HepG2 (cell line): Measurements from ENCODE around the gene ANP32A. TPM values are rescaled to one million over a fixed set of nuclear protein-coding genes. Genes with fewer than 3 reads are reported as not detected.

Source experiments
- AGO2 ChIP-seq: fragments of 200-400 bp; formaldehyde crosslinking; optimal IDR thresholded peaks from 2 replicates; pipeline ENCODE3; 2017; ENCODE audit warnings: mild to moderate bottlenecking, low read depth, low read length, moderate library complexity
- ELF4 ChIP-seq: sonication (generic); formaldehyde crosslinking; IDR thresholded peaks from 2 replicates; pipeline ENCODE4 v1.5.0; 2020; ENCODE audit warnings: missing genetic modification reagents, mild to moderate bottlenecking, moderate library complexity, borderline replicate concordance
- IKZF1 ChIP-seq: fragments of 450-650 bp; IDR thresholded peaks from 2 replicates; pipeline ENCODE4 v1.7.1; 2016
- KLF13 ChIP-seq: sonication (generic); formaldehyde crosslinking; IDR thresholded peaks from 2 replicates; pipeline ENCODE4 v1.4.0; 2020; ENCODE audit warnings: mild to moderate bottlenecking, missing genetic modification reagents
- KMT2A ChIP-seq: sonication (generic); formaldehyde crosslinking; IDR thresholded peaks from 2 replicates; pipeline ENCODE4 v1.4.0; 2020; ENCODE audit warnings: missing genetic modification reagents
- NFRKB ChIP-seq: fragments of 450-650 bp; IDR thresholded peaks from 2 replicates; pipeline ENCODE4 v1.6.1; 2017
- POLR2G ChIP-seq: fragments of 200-400 bp; formaldehyde crosslinking; IDR thresholded peaks from 2 replicates; pipeline ENCODE4 v1.6.1; 2018; ENCODE audit warnings: mild to moderate bottlenecking, low read depth, low read length, moderate library complexity
- PTBP1 ChIP-seq: fragments of 200-400 bp; formaldehyde crosslinking; IDR thresholded peaks from 2 replicates; pipeline ENCODE4 v1.6.1; 2018; ENCODE audit warnings: low read length, low read depth; ENCODE audit not compliant: poor library complexity, severe bottlenecking
- RAD51 ChIP-seq: fragments of 450-650 bp; IDR thresholded peaks from 2 replicates; pipeline ENCODE4 v1.6.1; 2016; ENCODE audit warnings: borderline replicate concordance
- RBM39 ChIP-seq: fragments of 200-400 bp; formaldehyde crosslinking; IDR thresholded peaks from one replicate; pipeline ENCODE4 v1.6.1; 2018; ENCODE audit warnings: antibody characterized with exemption, mild to moderate bottlenecking, low read depth, low read length; ENCODE audit not compliant: poor library complexity, severe bottlenecking
- SNRNP70 ChIP-seq: fragments of 200-400 bp; formaldehyde crosslinking; IDR thresholded peaks from 2 replicates; pipeline ENCODE4 v1.6.1; 2017; ENCODE audit warnings: mild to moderate bottlenecking, low read depth, low read length, moderate library complexity
- SPEN ChIP-seq: sonication (generic); formaldehyde crosslinking; IDR thresholded peaks from 2 replicates; pipeline ENCODE4 v1.5.1; 2020; ENCODE audit warnings: low read depth, mild to moderate bottlenecking, missing genetic modification reagents
- SRSF9 ChIP-seq: fragments of 200-400 bp; formaldehyde crosslinking; IDR thresholded peaks from 2 replicates; pipeline ENCODE4 v1.6.1; 2018; ENCODE audit warnings: borderline replicate concordance, mild to moderate bottlenecking, low read depth, low read length; ENCODE audit not compliant: insufficient read depth, poor library complexity, severe bottlenecking
- ZMAT3 ChIP-seq: sonication (generic); formaldehyde crosslinking; conservative IDR thresholded peaks from 2 replicates; pipeline ENCODE4 v1.7.0; 2021; ENCODE audit warnings: missing genetic modification reagents
- ZNF180 ChIP-seq: sonication (generic); formaldehyde crosslinking; IDR thresholded peaks from 2 replicates; pipeline ENCODE4 v1.4.0; 2020; ENCODE audit warnings: low read depth, missing genetic modification reagents, borderline replicate concordance
- ZNF292 ChIP-seq: sonication (generic); formaldehyde crosslinking; IDR thresholded peaks from 2 replicates; pipeline ENCODE4 v1.8.1; 2022; ENCODE audit warnings: mild to moderate bottlenecking, low read depth, missing genetic modification reagents, borderline replicate concordance
- ZNF354B ChIP-seq: sonication (generic); formaldehyde crosslinking; IDR thresholded peaks from 2 replicates; pipeline ENCODE4 v1.8.0; 2022; ENCODE audit warnings: mild to moderate bottlenecking, missing genetic modification reagents
- ZNF484 ChIP-seq: sonication (generic); formaldehyde crosslinking; IDR thresholded peaks from 2 replicates; pipeline ENCODE4 v1.5.1; 2020; ENCODE audit warnings: mild to moderate bottlenecking, low read depth, missing genetic modification reagents, borderline replicate concordance
- ZNF564 ChIP-seq: sonication (generic); formaldehyde crosslinking; IDR thresholded peaks from 2 replicates; pipeline ENCODE4 v1.8.1; 2023; ENCODE audit warnings: mild to moderate bottlenecking, missing genetic modification reagents
- ZNF614 ChIP-seq: IDR thresholded peaks from 2 replicates; pipeline ENCODE4 v1.6.1; 2018; ENCODE audit warnings: missing biosample characterization, missing genetic modification reagents, inconsistent platforms, borderline replicate concordance
- ZNF883 ChIP-seq: sonication (generic); formaldehyde crosslinking; IDR thresholded peaks from 2 replicates; pipeline ENCODE4 v1.5.1; 2020; ENCODE audit warnings: mild to moderate bottlenecking, missing genetic modification reagents; ENCODE audit errors: not compliant biosample characterization
- ZZZ3 ChIP-seq: sonication (generic); formaldehyde crosslinking; IDR thresholded peaks from 2 replicates; pipeline ENCODE4 v1.4.0; 2020; ENCODE audit warnings: missing genetic modification reagents, mild to moderate bottlenecking, borderline replicate concordance
- polyA plus RNA-seq, 8 experiments: library from polyadenylated mRNA; depleted of rRNA in 3 of 8; stranded (reverse) in 7 of 8; unstranded in 1 of 8; fragments of >200 nt; fragmentation: Illumina TruSeq in 4 of 8; extraction: Trizol in 4 of 8; gene quantifications; 2 replicates each; pipeline versions ENCODE4 v1.2.1 to v1.2.3, GENCODE V29; 2011 to 2016; ENCODE audit warnings: low read depth in 4 of 8, missing spikeins in 1 of 8, mixed read lengths in 1 of 8; ENCODE audit not compliant: insufficient read depth in 1 of 8
- total RNA-seq, 5 experiments: library from RNA; depleted of rRNA; stranded (reverse); fragments of >200 nt; fragmentation: Illumina TruSeq; extraction: Trizol; gene quantifications; 2 replicates each; pipeline ENCODE4 v1.2.3, GENCODE V29; 2016; ENCODE audit warnings: low read depth in 1 of 5
- TF ChIP-seq, protein P1 (sequence below): sonication (generic); formaldehyde crosslinking; IDR thresholded peaks from 2 replicates; pipeline ENCODE4 v1.5.0; 2020; ENCODE audit warnings: missing genetic modification reagents
- TF ChIP-seq, protein P2 (sequence below): sonication (generic); formaldehyde crosslinking; IDR thresholded peaks from 2 replicates; pipeline ENCODE4 v1.5.0; 2020; ENCODE audit warnings: missing genetic modification reagents
- TF ChIP-seq, protein P3 (sequence below): sonication (generic); formaldehyde crosslinking; conservative IDR thresholded peaks from 2 replicates; pipeline ENCODE4 v1.5.0; 2020; ENCODE audit warnings: missing genetic modification reagents

The ANP32A gene
- total and polyA plus RNA-seq, 2 of the 13 experiments (the other 11 are each of a cell fraction or from before 2014, with no cell fraction given): 60.6 to 206 TPM

DNA sequence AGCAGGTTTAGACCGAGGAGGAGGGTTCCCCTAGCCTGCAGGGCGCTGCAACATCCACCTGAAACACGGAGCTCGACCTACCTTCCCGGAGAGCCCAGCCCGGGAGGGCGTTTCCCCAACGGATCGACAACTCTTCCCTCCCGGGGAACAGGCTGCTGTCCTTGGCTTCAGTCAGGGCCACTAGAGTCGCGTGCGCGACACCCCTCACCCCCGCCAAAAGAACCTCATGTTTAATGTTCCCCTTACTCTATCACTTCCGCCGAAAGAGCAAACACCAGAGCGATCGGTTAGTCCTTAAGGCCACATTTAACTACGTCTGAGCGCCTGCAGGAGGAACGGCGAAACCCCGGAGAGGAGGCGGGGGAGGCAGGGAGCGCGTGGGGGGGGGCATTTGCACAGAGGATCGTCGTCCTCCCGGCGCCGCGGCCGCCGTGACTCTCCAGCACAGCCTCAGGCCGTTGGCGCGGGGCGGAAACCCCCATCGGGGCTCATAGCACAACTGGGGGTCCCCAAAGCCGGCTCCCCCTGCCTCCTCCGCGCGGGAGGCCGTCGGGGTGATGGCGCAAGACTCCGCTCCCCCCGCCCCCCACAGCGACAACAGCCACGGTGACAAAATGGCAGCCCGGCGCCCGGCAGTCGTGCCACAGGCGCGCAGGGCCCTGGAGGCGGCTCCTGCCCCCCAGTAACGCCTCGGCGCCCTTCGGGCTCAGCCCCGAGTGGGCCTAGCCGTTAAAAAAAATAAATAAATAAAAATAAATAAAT, 3.2 kb downstream of the ANP32A start (continued):
- no peak for TF ChIP-seq ZNF292 (CRISPR knock-in tag)
- TF ChIP-seq NFRKB: no peak
- no peak for TF ChIP-seq PTBP1
- TF ChIP-seq RAD51: no peak
- TF ChIP-seq KMT2A: no peak; the same call in 1 of the 2 replicates
- TF ChIP-seq, protein P1, sequence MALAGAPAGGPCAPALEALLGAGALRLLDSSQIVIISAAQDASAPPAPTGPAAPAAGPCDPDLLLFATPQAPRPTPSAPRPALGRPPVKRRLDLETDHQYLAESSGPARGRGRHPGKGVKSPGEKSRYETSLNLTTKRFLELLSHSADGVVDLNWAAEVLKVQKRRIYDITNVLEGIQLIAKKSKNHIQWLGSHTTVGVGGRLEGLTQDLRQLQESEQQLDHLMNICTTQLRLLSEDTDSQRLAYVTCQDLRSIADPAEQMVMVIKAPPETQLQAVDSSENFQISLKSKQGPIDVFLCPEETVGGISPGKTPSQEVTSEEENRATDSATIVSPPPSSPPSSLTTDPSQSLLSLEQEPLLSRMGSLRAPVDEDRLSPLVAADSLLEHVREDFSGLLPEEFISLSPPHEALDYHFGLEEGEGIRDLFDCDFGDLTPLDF (CRISPR knock-in tag): no peak
- TF ChIP-seq, protein P2, sequence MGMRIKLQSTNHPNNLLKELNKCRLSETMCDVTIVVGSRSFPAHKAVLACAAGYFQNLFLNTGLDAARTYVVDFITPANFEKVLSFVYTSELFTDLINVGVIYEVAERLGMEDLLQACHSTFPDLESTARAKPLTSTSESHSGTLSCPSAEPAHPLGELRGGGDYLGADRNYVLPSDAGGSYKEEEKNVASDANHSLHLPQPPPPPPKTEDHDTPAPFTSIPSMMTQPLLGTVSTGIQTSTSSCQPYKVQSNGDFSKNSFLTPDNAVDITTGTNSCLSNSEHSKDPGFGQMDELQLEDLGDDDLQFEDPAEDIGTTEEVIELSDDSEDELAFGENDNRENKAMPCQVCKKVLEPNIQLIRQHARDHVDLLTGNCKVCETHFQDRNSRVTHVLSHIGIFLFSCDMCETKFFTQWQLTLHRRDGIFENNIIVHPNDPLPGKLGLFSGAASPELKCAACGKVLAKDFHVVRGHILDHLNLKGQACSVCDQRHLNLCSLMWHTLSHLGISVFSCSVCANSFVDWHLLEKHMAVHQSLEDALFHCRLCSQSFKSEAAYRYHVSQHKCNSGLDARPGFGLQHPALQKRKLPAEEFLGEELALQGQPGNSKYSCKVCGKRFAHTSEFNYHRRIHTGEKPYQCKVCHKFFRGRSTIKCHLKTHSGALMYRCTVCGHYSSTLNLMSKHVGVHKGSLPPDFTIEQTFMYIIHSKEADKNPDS (CRISPR knock-in tag): no peak
- TF ChIP-seq RBM39: no peak
- no peak for TF ChIP-seq ZZZ3
- no peak for TF ChIP-seq ZNF354B (CRISPR knock-in tag)
- peak; percentile 91 for TF ChIP-seq AGO2
- TF ChIP-seq ZNF484: no peak
- TF ChIP-seq ZNF180 (CRISPR knock-in tag): no peak
- no peak for TF ChIP-seq POLR2G
- no peak for TF ChIP-seq SRSF9
- TF ChIP-seq, protein P3, sequence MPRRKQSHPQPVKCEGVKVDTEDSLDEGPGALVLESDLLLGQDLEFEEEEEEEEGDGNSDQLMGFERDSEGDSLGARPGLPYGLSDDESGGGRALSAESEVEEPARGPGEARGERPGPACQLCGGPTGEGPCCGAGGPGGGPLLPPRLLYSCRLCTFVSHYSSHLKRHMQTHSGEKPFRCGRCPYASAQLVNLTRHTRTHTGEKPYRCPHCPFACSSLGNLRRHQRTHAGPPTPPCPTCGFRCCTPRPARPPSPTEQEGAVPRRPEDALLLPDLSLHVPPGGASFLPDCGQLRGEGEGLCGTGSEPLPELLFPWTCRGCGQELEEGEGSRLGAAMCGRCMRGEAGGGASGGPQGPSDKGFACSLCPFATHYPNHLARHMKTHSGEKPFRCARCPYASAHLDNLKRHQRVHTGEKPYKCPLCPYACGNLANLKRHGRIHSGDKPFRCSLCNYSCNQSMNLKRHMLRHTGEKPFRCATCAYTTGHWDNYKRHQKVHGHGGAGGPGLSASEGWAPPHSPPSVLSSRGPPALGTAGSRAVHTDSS: no peak
- no peak for TF ChIP-seq KLF13 (CRISPR knock-in tag)
- TF ChIP-seq ELF4 (CRISPR knock-in tag): no peak
- TF ChIP-seq SPEN (CRISPR knock-in tag): no peak
- no peak for TF ChIP-seq SNRNP70
- no peak for TF ChIP-seq ZNF883 (CRISPR knock-in tag)
- no peak for TF ChIP-seq IKZF1
- no peak for TF ChIP-seq ZNF614 (CRISPR knock-in tag)
- TF ChIP-seq ZMAT3: no peak
- no peak for TF ChIP-seq ZNF564 (CRISPR knock-in tag)
